ENCODE measurements around the gene EVI5L.

DNA sequence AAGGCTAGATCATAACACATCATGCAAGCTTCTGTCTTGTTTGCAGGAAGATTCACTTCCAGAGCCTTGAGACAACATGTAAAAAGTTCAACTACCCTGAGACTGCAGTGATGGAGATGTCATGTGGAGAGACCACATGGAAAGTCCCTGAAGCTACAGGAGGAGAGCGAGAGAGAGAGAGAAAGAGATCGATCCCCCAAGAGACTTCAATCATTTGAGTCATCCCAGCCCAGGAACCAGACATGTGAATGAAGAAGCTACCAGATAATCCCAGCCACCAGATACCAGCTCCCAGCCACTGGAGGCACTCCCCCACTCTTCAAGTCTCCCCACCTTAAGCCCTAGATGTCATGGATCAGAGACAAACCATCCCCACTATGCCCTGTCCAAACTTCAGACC, 10.7 kb upstream of the EVI5L start:
- TF ChIP-seq, protein P1, sequence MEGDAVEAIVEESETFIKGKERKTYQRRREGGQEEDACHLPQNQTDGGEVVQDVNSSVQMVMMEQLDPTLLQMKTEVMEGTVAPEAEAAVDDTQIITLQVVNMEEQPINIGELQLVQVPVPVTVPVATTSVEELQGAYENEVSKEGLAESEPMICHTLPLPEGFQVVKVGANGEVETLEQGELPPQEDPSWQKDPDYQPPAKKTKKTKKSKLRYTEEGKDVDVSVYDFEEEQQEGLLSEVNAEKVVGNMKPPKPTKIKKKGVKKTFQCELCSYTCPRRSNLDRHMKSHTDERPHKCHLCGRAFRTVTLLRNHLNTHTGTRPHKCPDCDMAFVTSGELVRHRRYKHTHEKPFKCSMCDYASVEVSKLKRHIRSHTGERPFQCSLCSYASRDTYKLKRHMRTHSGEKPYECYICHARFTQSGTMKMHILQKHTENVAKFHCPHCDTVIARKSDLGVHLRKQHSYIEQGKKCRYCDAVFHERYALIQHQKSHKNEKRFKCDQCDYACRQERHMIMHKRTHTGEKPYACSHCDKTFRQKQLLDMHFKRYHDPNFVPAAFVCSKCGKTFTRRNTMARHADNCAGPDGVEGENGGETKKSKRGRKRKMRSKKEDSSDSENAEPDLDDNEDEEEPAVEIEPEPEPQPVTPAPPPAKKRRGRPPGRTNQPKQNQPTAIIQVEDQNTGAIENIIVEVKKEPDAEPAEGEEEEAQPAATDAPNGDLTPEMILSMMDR (IDR thresholded peaks at IDR 0.05) = no peak
- TF ChIP-seq POLR2A (IDR thresholded peaks at IDR 0.05) = no peak
